NCI-H1694 (cell line): ENCODE results near the gene SLC44A1.

Source experiments
- DNase-seq: peaks from one replicate; lab custom pipeline; 2025; lab: John Stamatoyannopoulos, UW

SLC44A1 gene

GRCh38 chr9:105244003-105244733 is at the start of gene SLC44A1:
Gene SLC44A1, plus strand, starts transcription at chr9:105244651. Its CDS starts 218 bp downstream, at chr9:105244869.
- DNase-seq = peak; percentile 70

- DNase-seq = no peak
Observed at GRCh38 chr9:105195259-105195658, 49.2 kb upstream of the SLC44A1 start.

- no peak for DNase-seq
Observed at GRCh38 chr9:105198023-105198422, 46.4 kb upstream of the SLC44A1 start.

- no peak for DNase-seq
Observed at GRCh38 chr9:105198865-105199264, 45.6 kb upstream of the SLC44A1 start.

- no peak for DNase-seq
Observed at GRCh38 chr9:105204416-105204815, 40.0 kb upstream of the SLC44A1 start.

GRCh38 chr9:105205787-105206495 is 38.5 kb upstream of the SLC44A1 start:
- DNase-seq = no peak

- no peak for DNase-seq
Observed at GRCh38 chr9:105206496-105206820, 38.0 kb upstream of the SLC44A1 start.

- no peak for DNase-seq
Observed at GRCh38 chr9:105206821-105207699, 37.4 kb upstream of the SLC44A1 start.

GRCh38 chr9:105216440-105217178 is 27.8 kb upstream of the SLC44A1 start:
- no peak for DNase-seq

- no peak for DNase-seq
Observed at GRCh38 chr9:105218673-105219072, 25.8 kb upstream of the SLC44A1 start.

- no peak for DNase-seq
Observed at GRCh38 chr9:105219291-105219805, 25.1 kb upstream of the SLC44A1 start.

- no peak for DNase-seq
Observed at GRCh38 chr9:105220451-105220850, 24.0 kb upstream of the SLC44A1 start.

- no peak for DNase-seq
Observed at GRCh38 chr9:105223544-105224140, 20.8 kb upstream of the SLC44A1 start.

- no peak for DNase-seq
Observed at GRCh38 chr9:105226055-105226454, 18.4 kb upstream of the SLC44A1 start.

- no peak for DNase-seq
Observed at GRCh38 chr9:105232207-105232606, 12.2 kb upstream of the SLC44A1 start.

- no peak for DNase-seq
Observed at GRCh38 chr9:105233873-105234272, 10.6 kb upstream of the SLC44A1 start.

GRCh38 chr9:105236261-105236660 is 8.2 kb upstream of the SLC44A1 start:
- no peak for DNase-seq

GRCh38 chr9:105237246-105237645 is 7.2 kb upstream of the SLC44A1 start:
- DNase-seq = no peak

- no peak for DNase-seq
Observed at GRCh38 chr9:105238302-105238701, 6.1 kb upstream of the SLC44A1 start.

GRCh38 chr9:105241356-105242043 is 3.0 kb upstream of the SLC44A1 start:
- no peak for DNase-seq

- no peak for DNase-seq
Observed at GRCh38 chr9:105242062-105242461, 2.4 kb upstream of the SLC44A1 start.
